ENCODE data around the gene ZMYND15.
"Not testable (repeated sequence)": the region's sequence is repeated elsewhere in the genome, so short reads cannot be mapped to it uniquely, and the experiment has no call there.

ZMYND15 gene

GRCh38 chr17:4701116-4701515 is 38.5 kb upstream of the ZMYND15 start:
- no peak overlapping the region for H3K4me3 ChIP-seq (replicated peaks; ENCODE audit: low read depth, low read length)

GRCh38 chr17:4703330-4703691 is 36.3 kb upstream of the ZMYND15 start:
- H3K4me3 ChIP-seq (replicated peaks; ENCODE audit: low read depth, low read length), result peak overlapping the region; percentile 95
- TF ChIP-seq CTCF (IDR thresholded peaks at IDR 0.05; ENCODE audit: low read depth, low read length, missing control alignments), result no peak
- no peak for DNase-seq (ENCODE audit: extremely low read depth, low read depth)

More at GRCh38 chr17:4701116-4701515, 38.5 kb upstream of the ZMYND15 start:
- DNase-seq (ENCODE audit: extremely low read depth, low read depth), result no peak
- no peak for TF ChIP-seq CTCF (IDR thresholded peaks at IDR 0.05; ENCODE audit: low read depth, low read length, missing control alignments)

- peak overlapping the region; percentile 95 for H3K4me3 ChIP-seq (replicated peaks; ENCODE audit: low read depth, low read length)
- DNase-seq (ENCODE audit: extremely low read depth, low read depth), result not testable (repeated sequence)
Observed at GRCh38 chr17:4704574-4704907, 35.1 kb upstream of the ZMYND15 start.

GRCh38 chr17:4704991-4705390 is 34.6 kb upstream of the ZMYND15 start:
- no peak for TF ChIP-seq CTCF (IDR thresholded peaks at IDR 0.05; ENCODE audit: low read depth, low read length, missing control alignments)
- H3K4me3 ChIP-seq (replicated peaks; ENCODE audit: low read depth, low read length), result peak overlapping the region; percentile 95
- no peak for DNase-seq (ENCODE audit: extremely low read depth, low read depth)

GRCh38 chr17:4706121-4706520 is 33.5 kb upstream of the ZMYND15 start:
- no peak for TF ChIP-seq CTCF (IDR thresholded peaks at IDR 0.05; ENCODE audit: low read depth, low read length, missing control alignments)
- DNase-seq (ENCODE audit: extremely low read depth, low read depth), result no peak
- no peak overlapping the region for H3K4me3 ChIP-seq (replicated peaks; ENCODE audit: low read depth, low read length)

- H3K4me3 ChIP-seq (replicated peaks; ENCODE audit: low read depth, low read length), result no peak overlapping the region
- DNase-seq (ENCODE audit: extremely low read depth, low read depth), result no peak
- no peak for TF ChIP-seq CTCF (IDR thresholded peaks at IDR 0.05; ENCODE audit: low read depth, low read length, missing control alignments)
Observed at GRCh38 chr17:4708436-4708835, 31.2 kb upstream of the ZMYND15 start.

GRCh38 chr17:4709794-4710692 is 29.6 kb upstream of the ZMYND15 start, which contains the start of gene ARRB2:
TSS of gene ARRB2 (plus strand) at chr17:4710632. CDS start at chr17:4710722, 90 bp downstream.
- H3K4me3 ChIP-seq (replicated peaks; ENCODE audit: low read depth, low read length), result peak within 1 kb of the TSS; percentile 68
- peak; percentile 50 for TF ChIP-seq CTCF (IDR thresholded peaks at IDR 0.05; ENCODE audit: low read depth, low read length, missing control alignments)
- peak; percentile 87 for DNase-seq (ENCODE audit: extremely low read depth, low read depth)

All from HFF-Myc (cell line).